Left renal pelvis (tissue), 4 donors: ENCODE data around the gene INSRR. TPM values are rescaled to one million over a fixed set of nuclear protein-coding genes. Genes with fewer than 3 reads are reported as not detected.

Source experiments
- DNase-seq, 4 donors: peaks; one replicate each; pipeline ENCODE4 v3.0.0-alpha.2; 2013; ENCODE audit warnings: low read depth in 4 of 4, low spot score in 3 of 4
- polyA plus RNA-seq, 4 donors: library from polyadenylated mRNA; unstranded; fragments of 120-200 nt; gene quantifications; one replicate each; pipeline ENCODE4 v1.2.1, GENCODE V29; 2013; ENCODE audit not compliant: insufficient read length in 4 of 4

Gene INSRR
- polyA plus RNA-seq, 4 donors, result 1.0 to 3.9 (median 1.3) TPM

- no peak for DNase-seq
These were observed 22.0 kb downstream of the INSRR start for GRCh38 chr1:156836892-156837291.

GRCh38 chr1:156836041-156836654, 22.8 kb downstream of the INSRR start:
- no peak for DNase-seq

GRCh38 chr1:156834322-156834721, 24.6 kb downstream of the INSRR start:
- DNase-seq, result no peak

GRCh38 chr1:156833603-156834002, 25.3 kb downstream of the INSRR start:
- DNase-seq, result no peak

GRCh38 chr1:156832434-156832833, 26.5 kb downstream of the INSRR start:
- DNase-seq, result no peak

GRCh38 chr1:156828400-156829124, 30.4 kb downstream of the INSRR start:
- no peak for DNase-seq

- no peak for DNase-seq
These were observed 32.3 kb downstream of the INSRR start for GRCh38 chr1:156826630-156827029.

- DNase-seq, result no peak
These were observed 35.6 kb downstream of the INSRR start for GRCh38 chr1:156823210-156823790.

GRCh38 chr1:156822680-156823079, 36.2 kb downstream of the INSRR start:
- no peak for DNase-seq

- DNase-seq, result no peak
These were observed 37.1 kb downstream of the INSRR start for GRCh38 chr1:156821801-156822200.

GRCh38 chr1:156816561-156817328, 42.2 kb downstream of the INSRR start, which contains the start of gene SH2D2A:
Gene SH2D2A, minus strand, starts transcription at chr1:156816848. Its CDS starts 140 bp downstream, at chr1:156816708.
- no peak for DNase-seq

- no peak for DNase-seq
These were observed 42.9 kb downstream of the INSRR start for GRCh38 chr1:156815961-156816422.

- DNase-seq, result peak; percentile 62 to 73 (median 70)
These were observed 43.5 kb downstream of the INSRR start for GRCh38 chr1:156815307-156815826.

GRCh38 chr1:156814571-156815260, 44.2 kb downstream of the INSRR start:
- no peak for DNase-seq

GRCh38 chr1:156813750-156814570, 45.0 kb downstream of the INSRR start:
- no peak for DNase-seq

GRCh38 chr1:156813298-156813697, 45.6 kb downstream of the INSRR start:
- DNase-seq, result no peak

- no peak for DNase-seq
These were observed 46.5 kb downstream of the INSRR start for GRCh38 chr1:156812293-156812990.

GRCh38 chr1:156811168-156811567, 47.7 kb downstream of the INSRR start:
- DNase-seq, result no peak
